HG02973 (cell line): ENCODE results near the gene BEND3.

Experiments
- ATAC-seq: cut with Tn5 transposase; IDR thresholded peaks from one replicate; pipeline ENCODE4 v1.9.1; 2021; ENCODE audit warnings: moderate library complexity; ENCODE audit not compliant: unreplicated experiment

BEND3 gene

GRCh38 chr6:107083921-107084320, 31.4 kb downstream of the BEND3 start:
- no peak for ATAC-seq

DNA sequence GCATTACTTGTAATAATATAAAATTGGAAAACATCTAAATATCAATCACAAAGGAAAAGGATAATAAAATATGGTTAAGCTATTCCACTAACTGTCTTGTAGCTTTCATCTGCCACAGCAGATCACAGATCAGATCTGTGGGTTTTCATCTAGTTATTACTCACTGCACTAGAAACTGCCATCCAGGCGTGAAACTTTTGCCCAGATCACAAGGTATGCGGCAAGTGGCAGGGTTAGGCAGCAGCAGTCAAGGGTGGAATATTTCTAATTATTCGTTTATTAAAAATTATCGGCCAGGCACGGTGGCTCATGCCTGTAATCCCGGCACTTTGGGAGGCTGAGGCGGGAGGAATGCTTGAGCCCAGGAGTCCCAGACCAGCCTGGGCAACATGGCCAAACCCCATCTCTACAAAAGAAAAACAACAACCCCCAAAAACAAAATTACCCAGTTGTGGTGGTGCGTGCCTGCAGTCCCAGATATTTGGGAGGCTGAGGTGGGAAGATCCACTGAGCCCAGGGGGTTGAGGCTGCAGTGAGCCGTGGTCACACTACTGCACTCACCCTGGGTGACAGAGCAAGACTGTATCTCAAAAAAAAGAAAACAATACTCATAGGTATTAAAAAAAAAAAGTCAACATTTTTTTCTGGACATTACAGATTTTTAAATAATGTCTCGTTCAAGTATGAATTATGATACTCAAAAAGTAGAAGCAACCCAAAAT, 32.1 kb downstream of the BEND3 start:
- ATAC-seq = peak; percentile 75

- ATAC-seq = no peak
Observed at GRCh38 chr6:107082045-107082444, 33.3 kb downstream of the BEND3 start.

GRCh38 chr6:107080036-107080435, 35.3 kb downstream of the BEND3 start:
- no peak for ATAC-seq

DNA sequence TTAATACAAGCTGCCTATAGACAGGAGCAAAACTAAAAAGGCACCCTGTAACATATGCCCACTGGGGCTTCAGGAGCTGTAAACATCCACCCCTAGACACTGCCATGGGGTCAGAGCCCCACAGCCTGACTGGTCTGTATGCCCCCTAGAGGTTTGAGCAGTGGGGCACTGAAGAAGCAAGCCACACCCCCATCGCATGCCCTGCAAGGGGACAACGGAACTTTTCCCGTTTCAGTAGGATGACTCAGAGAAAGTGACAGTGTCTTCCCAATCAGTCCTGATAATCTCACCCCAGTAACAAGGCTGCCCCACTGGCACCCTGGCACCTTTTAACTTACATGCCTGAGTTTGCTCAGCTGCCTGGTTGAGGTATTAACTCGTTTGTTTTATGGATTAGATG, 35.9 kb downstream of the BEND3 start:
- no peak for ATAC-seq

- no peak for ATAC-seq
Observed at GRCh38 chr6:107077710-107078109, 37.6 kb downstream of the BEND3 start.

- ATAC-seq = no peak
Observed at GRCh38 chr6:107075951-107076381, 39.3 kb downstream of the BEND3 start.

DNA sequence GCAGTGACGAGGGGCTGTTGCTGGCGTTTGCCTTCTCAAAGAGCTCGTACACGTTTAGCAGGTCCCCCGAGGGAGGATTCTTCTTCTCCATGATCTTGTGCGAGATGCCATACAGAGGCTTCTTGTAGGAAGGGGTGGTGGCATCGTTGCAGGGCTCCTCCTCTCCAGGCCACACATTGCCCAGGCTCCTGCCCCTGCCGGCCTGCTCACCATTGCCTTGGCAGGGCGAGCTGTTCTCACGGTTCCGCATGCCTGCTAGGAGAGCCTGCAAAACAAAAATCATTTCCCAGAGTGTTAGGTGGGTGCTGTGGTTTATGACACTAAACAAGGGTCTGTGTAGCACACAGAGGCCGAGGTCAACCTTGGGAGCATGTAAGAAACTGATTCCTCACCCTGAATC, 44.6 kb downstream of the BEND3 start:
- no peak for ATAC-seq

- ATAC-seq = no peak
Observed at GRCh38 chr6:107069631-107070548, 45.4 kb downstream of the BEND3 start.

GRCh38 chr6:107068691-107069630, 46.4 kb downstream of the BEND3 start:
- ATAC-seq = no peak

DNA sequence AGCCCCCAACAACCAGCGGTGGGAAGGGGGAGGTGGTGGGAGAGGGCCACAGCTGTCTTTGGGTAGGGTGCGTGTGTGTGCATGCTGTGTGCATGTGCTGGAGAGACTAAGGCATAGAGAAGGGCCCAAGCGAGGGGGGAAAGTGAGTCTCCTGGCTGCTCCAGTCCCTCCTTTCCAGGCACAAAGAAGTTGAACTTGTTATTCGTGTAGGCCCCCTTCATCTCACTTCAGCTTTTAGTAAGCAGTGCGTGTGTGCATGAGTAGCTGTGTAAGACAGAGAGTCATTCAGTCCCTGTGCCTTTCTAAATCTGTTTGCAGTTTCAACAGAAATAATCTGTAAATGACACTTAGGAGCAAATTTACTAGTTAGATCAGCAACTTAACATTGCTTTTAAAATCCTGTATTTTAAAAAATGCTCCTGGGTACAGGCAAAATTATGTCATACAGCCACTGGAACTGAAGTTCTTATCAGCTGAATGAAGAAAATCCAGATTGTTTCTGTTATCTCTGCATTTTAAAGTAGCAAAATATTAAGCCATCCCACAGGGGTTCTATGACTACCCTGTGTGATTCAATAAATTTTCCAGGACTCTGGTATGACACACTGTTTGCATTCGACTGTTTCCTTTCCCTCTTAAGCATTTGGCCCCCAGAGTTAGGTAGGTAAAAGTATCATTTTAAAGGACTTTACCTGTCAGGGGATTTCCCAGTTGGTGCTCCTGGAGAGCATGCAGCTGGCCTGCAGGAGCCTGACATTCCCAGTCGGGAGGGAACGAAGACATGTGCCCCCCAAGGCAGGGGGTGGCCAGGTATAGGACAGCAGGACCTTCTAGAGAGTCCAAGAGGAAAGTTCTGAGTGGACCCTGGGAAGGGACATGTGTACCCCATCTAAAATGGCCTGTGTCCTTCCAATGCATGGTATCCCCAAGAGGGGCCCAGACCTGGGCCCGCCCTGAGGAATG, 48.3 kb downstream of the BEND3 start:
- ATAC-seq = peak; percentile 53

DNA sequence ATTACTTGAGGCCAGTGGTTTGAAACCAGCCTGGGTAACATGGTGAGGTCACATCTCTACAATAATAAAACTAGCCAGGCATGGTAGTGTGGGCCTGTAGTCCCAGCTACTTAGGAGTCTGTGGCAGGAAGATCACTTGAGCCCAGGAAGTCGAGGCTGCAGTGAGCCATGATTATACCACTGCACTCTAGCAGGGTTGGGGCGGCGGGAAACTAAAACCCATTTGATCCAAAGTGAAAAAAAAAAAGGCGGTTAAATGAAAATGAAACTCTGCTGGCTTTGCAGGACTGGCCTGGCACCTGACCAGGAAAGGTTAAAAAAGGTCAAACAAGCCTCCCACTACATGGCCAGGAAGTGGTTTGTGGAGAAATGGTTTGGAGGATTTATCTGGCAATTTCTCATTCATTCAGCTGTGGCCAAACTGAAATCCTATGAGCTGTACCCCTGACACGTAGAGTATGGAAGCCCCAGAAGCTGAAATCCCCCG, 50.7 kb downstream of the BEND3 start:
- ATAC-seq = peak; percentile 43

- no peak for ATAC-seq
Observed at GRCh38 chr6:107062691-107063090, 52.6 kb downstream of the BEND3 start.

- ATAC-seq = peak; percentile 68
Observed at GRCh38 chr6:107061125-107062020, 53.9 kb downstream of the BEND3 start.

DNA sequence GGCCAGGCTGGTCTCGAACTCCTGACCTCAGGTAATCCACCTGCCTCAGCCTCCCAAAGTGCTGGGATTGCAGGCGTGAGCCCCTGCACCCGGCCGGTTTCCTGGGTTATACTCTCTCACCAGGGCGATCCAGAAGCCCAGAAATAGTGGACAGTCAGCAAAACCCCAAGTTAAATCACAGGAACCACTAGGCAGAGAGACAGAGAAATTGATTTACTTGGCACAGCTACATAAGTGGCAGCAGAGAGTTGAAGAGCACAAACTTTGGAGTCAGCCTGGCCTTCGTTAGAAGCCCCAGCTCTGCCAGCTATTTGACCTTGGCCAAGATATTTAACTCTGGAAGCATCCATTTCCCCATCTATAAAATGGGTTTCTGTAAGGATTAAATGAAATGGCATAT, 54.6 kb downstream of the BEND3 start:
- no peak for ATAC-seq

- no peak for ATAC-seq
Observed at GRCh38 chr6:107059606-107060005, 55.7 kb downstream of the BEND3 start.

DNA sequence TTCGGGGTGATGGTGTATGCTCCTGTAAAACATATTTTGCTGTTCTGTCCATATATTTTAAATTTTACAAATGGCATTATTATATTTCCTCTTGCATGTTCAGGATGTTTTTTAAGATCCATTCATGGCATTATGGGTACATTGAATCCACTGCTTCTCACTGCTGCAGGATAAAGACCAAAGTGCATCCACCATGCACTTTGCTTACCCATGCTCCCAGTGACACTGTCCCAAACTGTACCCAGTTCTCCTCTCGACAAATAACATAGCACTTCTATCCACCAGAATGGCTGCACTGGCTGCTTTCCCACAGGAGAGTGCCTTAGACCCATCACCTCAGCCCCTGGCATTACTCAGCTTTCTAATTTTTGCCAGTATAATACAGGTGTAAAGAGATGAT, 57.6 kb downstream of the BEND3 start:
- no peak for ATAC-seq

DNA sequence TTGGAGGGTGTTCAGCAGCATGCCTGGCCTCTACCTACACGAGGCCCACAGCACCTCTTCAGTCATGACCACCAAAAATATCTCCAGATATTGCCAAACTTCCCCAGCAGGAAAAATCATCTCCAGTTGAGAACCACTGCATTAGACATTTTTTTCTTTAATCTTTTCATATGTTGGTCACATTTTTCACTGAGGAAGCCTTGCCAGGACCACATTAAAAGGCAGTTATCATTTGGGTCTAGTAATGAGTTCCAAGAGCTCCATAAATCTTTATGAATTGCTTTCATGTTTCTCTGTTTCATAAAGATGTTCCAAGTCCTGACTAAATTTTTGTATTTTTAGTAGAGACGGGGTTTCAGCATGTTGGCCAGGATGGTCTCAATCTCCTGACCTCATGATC, 58.5 kb downstream of the BEND3 start:
- no peak for ATAC-seq

DNA sequence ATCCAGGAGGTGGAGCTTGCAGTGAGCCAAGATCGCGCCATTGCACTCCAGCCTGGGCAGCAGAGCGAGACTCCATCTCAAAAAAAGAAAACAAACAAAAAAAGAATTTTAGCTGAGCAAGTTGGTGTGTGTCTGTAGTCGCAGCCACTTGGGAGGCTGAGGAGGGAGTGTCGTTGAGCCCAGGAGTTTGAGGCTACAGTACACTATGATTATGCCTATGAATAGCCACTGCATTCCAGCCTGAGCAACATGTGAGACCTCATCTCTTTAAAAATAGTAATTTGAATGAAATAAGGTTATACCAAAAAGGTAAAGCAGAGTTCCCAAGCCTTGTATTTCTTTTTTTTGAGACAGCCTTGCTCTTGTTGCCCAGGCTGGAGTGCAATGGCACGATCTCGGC, 67.5 kb downstream of the BEND3 start:
- ATAC-seq = no peak
